Sigmoid colon (tissue), 3 donors: ENCODE measurements around the gene F10.

ENCODE experiments used
- POLR2A ChIP-seq, 2 donors: fragments of 450-650 bp; IDR thresholded peaks; one replicate each; pipeline ENCODE4 v1.6.1; 2016; ENCODE audit warnings: antibody characterized with exemption in 2 of 2, mild to moderate bottlenecking in 2 of 2, moderate library complexity in 2 of 2
- TF ChIP-seq, protein P1 (sequence below), 4 experiments: fragments of 450-650 bp in 3 of 4; fragments of 200-600 bp in 1 of 4; IDR thresholded peaks; one replicate each; pipeline ENCODE4 v1.5.1; 2016 to 2019; ENCODE audit warnings: antibody characterized with exemption in 4 of 4, mild to moderate bottlenecking in 3 of 4, moderate library complexity in 2 of 4

DNA sequence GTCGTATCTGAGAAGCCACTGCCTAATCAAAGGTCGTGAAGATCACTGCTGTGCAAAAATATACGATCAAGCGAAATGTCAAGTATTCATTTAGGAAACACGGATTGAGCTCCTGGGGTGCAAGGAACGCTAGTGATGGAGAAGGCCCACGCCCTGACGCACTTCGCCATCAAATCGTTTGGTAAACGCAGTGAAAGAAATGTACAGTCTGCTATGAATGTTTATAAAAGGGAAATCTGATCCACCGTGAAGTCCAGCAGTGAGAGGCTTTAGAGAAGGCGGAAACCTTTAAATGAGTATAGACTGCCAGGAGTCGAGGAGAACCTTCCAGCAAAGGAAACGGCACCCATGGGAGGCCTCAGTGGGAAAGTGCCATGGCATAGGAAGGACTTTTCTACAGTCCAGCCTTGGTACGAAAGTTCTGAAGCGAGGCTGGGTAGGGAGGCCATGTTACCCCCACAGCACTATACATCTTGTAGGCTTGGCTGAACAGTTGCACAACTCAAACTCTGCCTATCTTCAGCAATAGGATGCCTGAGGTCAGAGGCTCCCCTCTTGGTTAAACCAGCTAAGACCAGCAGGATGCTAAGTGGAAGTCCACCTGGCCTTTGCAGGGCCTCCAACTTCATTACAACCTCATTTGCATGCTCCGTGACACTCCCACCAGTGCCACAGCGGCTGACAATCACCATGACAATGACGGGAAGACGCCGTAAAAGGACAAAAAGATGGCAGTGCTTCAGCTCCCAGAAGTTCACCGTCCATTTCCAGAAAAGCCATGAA, 65.5 kb downstream of the F10 start:
- TF ChIP-seq, protein P1, sequence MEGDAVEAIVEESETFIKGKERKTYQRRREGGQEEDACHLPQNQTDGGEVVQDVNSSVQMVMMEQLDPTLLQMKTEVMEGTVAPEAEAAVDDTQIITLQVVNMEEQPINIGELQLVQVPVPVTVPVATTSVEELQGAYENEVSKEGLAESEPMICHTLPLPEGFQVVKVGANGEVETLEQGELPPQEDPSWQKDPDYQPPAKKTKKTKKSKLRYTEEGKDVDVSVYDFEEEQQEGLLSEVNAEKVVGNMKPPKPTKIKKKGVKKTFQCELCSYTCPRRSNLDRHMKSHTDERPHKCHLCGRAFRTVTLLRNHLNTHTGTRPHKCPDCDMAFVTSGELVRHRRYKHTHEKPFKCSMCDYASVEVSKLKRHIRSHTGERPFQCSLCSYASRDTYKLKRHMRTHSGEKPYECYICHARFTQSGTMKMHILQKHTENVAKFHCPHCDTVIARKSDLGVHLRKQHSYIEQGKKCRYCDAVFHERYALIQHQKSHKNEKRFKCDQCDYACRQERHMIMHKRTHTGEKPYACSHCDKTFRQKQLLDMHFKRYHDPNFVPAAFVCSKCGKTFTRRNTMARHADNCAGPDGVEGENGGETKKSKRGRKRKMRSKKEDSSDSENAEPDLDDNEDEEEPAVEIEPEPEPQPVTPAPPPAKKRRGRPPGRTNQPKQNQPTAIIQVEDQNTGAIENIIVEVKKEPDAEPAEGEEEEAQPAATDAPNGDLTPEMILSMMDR (IDR thresholded peaks at IDR 0.05) = no peak
- TF ChIP-seq POLR2A (IDR thresholded peaks at IDR 0.05) = no peak
